ENCODE results near the gene FBLN5. TPM values are rescaled to one million over a fixed set of nuclear protein-coding genes. Genes with fewer than 3 reads are reported as not detected.

FBLN5 gene
- total and polyA plus RNA-seq, 9 donors: 39.2 to 353 (median 137) TPM

- no peak for TF ChIP-seq POLR2A (IDR thresholded peaks at IDR 0.05)
- TF ChIP-seq CTCF (IDR thresholded peaks at IDR 0.05): no peak
- no peak for TF ChIP-seq EP300 (IDR thresholded peaks at IDR 0.05)
- Histone ChIP-seq H3K4me3 (no peak overlapping the region), H3K36me3 (no peaks in the 10 kb centered on the region), H3K9me3 (no peaks in the 10 kb centered on the region), H3K27me3 (no peaks in the 10 kb centered on the region), H3K4me1 (ENCODE audit: insufficient read depth) (peaks cover 2% of the 10 kb centered on the region), H3K27ac (no peak overlapping the region)
- DNase-seq: no peak
- intact Hi-C loops (cut with DNase I): no loop called here
- 72 to 79% (median 75%) methylated on average over 6 of the region's 6 CpGs for WGBS, 3 donors
Observed at GRCh38 chr14:91866511-91867295, 80.8 kb downstream of the FBLN5 start.

- TF ChIP-seq POLR2A (IDR thresholded peaks at IDR 0.05): no peak
- no peak for TF ChIP-seq CTCF (IDR thresholded peaks at IDR 0.05)
- no peak for TF ChIP-seq EP300 (IDR thresholded peaks at IDR 0.05)
- Histone ChIP-seq H3K27ac (no peak overlapping the region), H3K4me3 (no peak overlapping the region), H3K36me3 (no peaks in the 10 kb centered on the region), H3K4me1 (ENCODE audit: insufficient read depth) (peaks cover 2% of the 10 kb centered on the region), H3K9me3 (no peaks in the 10 kb centered on the region), H3K27me3 (no peaks in the 10 kb centered on the region)
- no peak for DNase-seq
- intact Hi-C loops (cut with DNase I): no loop called here
- WGBS, 3 donors: 33 to 43% (median 36%) methylated on average over 2 of the region's 2 CpGs
Observed at GRCh38 chr14:91866061-91866460, 81.4 kb downstream of the FBLN5 start.

- Histone ChIP-seq H3K36me3 (no peaks in the 10 kb centered on the region), H3K27me3 (no peaks in the 10 kb centered on the region), H3K27ac (no peak overlapping the region), H3K4me3 (no peak overlapping the region), H3K4me1 (ENCODE audit: insufficient read depth) (peaks cover 4% of the 10 kb centered on the region), H3K9me3 (no peaks in the 10 kb centered on the region)
- intact Hi-C loops (cut with DNase I): no loop called here
- TF ChIP-seq EP300 (IDR thresholded peaks at IDR 0.05) (no peak), CTCF (IDR thresholded peaks at IDR 0.05) (no peak), POLR2A (IDR thresholded peaks at IDR 0.05) (no peak)
- WGBS, 3 donors: 68 to 83% (median 79%) methylated on average over 4 of the region's 4 CpGs
- DNase-seq: no peak
Observed at GRCh38 chr14:91862417-91862816, 85.1 kb downstream of the FBLN5 start.

- Histone ChIP-seq H3K4me1 (ENCODE audit: insufficient read depth) (peaks cover 4% of the 10 kb centered on the region), H3K9me3 (no peaks in the 10 kb centered on the region), H3K4me3 (no peak overlapping the region), H3K27ac (no peak overlapping the region), H3K36me3 (no peaks in the 10 kb centered on the region), H3K27me3 (no peaks in the 10 kb centered on the region)
- 72 to 89% (median 73%) methylated on average over 2 of the region's 2 CpGs for WGBS, 3 donors
- TF ChIP-seq POLR2A (IDR thresholded peaks at IDR 0.05): no peak
- TF ChIP-seq CTCF (IDR thresholded peaks at IDR 0.05): no peak
- intact Hi-C loops (cut with DNase I): loop anchor here in 1 of 4 donors (2.0 kb wide), 1 partner anchor 52 kb away; no protein-coding TSS in a partner anchor
- no peak for DNase-seq
Observed at GRCh38 chr14:91861091-91861490, 86.4 kb downstream of the FBLN5 start.
